Skeletal muscle satellite cell (primary cell): ENCODE data around the gene ZNF521. TPM values are rescaled to one million over a fixed set of nuclear protein-coding genes. Genes with fewer than 3 reads are reported as not detected.

Source experiments
- H3K27me3 ChIP-seq: 2 replicates; pipeline ENCODE4 v1.7.0; 2013; ENCODE audit warnings: low read length; ENCODE audit not compliant: control insufficient read depth, insufficient read depth
- H3K36me3 ChIP-seq: 2 replicates; pipeline ENCODE4 v1.7.0; 2013; ENCODE audit warnings: mild to moderate bottlenecking, control low read depth, low read length; ENCODE audit not compliant: insufficient read depth
- H3K4me1 ChIP-seq: 2 replicates; pipeline ENCODE4 v1.7.0; 2013; ENCODE audit warnings: low read length; ENCODE audit not compliant: control insufficient read depth, insufficient read depth
- H3K4me2 ChIP-seq: 2 replicates; pipeline ENCODE4 v1.7.0; 2013; ENCODE audit warnings: mild to moderate bottlenecking, low read length
- H3K4me3 ChIP-seq: 2 replicates; pipeline ENCODE4 v1.7.0; 2013; ENCODE audit warnings: low read length
- H3K9ac ChIP-seq: 2 replicates; pipeline ENCODE4 v1.7.0; 2013; ENCODE audit warnings: mild to moderate bottlenecking, low read depth, low read length, moderate library complexity
- H3K9me3 ChIP-seq: replicated peaks from 2 replicates; pipeline ENCODE4 v1.7.0; 2013; ENCODE audit warnings: mild to moderate bottlenecking, control low read depth, low read length
- total RNA-seq: library from RNA; depleted of rRNA; stranded (reverse); fragments of >200 nt; gene quantifications from 2 replicates; pipeline ENCODE4 v1.2.3, GENCODE V29; 2012; rRNA removed

ZNF521 gene
- total RNA-seq: 16.2 and 19.3 TPM in 2 replicates

DNA sequence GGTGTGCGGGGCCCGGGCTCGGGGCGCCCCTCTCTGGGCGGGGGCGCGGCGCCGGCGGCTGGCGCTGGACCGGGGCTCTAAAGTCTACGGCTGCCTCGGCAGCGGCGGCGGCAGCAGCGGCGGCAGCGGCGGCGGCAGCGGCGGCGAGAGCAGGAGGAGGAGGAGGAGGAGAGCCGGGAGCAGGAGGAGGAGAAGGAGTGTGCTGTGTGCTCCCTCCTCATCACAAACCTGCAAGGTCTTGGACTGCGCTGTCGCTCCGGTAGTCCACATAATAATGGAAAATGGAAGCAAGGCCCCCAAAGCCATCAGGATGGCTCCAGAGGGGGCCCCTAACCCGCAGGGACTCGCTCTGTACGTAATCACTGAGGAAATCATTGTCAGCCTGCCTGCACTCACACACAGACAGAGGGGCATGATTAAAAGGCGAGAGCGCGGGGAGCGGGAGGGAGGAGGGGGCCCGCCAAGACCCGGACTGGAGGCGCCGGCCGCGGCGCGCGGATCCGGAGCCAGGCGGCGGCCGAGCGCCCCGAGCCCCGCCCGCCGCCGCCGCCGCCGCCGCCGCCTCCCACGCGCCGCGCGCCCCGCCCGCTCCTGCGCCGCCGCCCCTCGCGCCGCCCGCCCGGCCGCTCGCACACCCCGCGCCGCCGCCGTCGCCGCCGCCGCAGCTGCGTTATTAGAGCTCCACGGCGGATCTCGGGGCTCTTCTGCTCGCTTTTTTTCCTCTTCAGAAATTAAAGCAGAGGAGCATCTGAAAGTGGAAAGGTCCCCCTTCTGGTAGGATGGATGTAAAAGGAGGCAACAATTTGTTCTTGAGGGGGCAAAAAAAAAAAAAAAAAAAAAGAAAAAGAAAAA is at the start of gene ZNF521:
Gene ZNF521 (minus strand): TSS at position 390 of the 852 bp plus-strand sequence. CDS start 1,220 bp downstream, outside the sequence.
- Histone ChIP-seq H3K27me3 (peaks cover 14% of the 10 kb centered on the region), H3K4me3 (peak within 1 kb of the TSS; percentile 94), H3K36me3 (no peaks in the 10 kb centered on the region), H3K4me2 (peak within 1 kb of the TSS; percentile 95), H3K9me3 (no peaks in the 10 kb centered on the region), H3K4me1 (no peaks in the 10 kb centered on the region), H3K9ac (peak within 1 kb of the TSS; percentile 90)

DNA sequence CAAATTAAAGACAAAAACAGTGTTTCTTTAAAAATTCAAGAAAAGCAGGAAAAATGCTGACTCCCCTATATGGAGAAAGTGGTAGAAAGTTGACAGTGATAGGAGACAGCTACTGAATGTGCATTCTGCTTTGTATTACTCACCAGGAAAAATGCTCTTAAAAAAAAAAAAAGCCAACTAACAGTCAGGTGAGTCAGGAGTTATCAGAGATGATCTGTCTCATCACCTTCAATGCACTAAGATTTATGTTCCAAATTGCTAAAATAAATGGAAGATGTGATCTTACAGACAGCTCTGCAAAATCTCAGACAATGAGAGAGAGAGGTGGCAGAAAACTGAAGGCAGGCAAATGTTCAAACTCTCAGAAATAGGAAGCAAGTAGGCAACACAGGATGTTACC is 47.6 kb upstream of the ZNF521 start:
- Histone ChIP-seq H3K4me1 (no peaks in the 10 kb centered on the region), H3K27me3 (no peaks in the 10 kb centered on the region), H3K9me3 (no peaks in the 10 kb centered on the region), H3K4me2 (no peak overlapping the region), H3K36me3 (no peaks in the 10 kb centered on the region), H3K4me3 (no peak overlapping the region), H3K9ac (no peak overlapping the region)

DNA sequence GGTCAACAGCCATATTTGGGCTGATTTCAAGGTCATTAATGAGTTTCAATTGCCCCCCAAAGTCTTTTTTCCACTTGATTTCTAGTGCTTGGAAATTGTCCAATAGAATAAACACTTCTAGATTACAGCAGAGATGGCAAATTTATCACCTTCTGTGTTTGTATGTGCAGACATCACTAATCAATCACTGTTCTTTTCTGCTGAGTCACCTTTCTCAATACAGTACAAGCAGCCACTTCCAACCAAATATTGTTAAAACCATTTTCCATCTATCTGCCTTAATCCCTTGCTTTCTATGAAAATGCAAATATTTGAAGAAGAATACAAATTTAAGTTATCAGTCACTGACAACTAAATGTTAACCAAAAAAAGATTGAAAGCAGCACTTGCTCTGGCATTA is 40.2 kb upstream of the ZNF521 start:
- no peaks in the 10 kb centered on the region for H3K4me1 ChIP-seq
- H3K9ac ChIP-seq: no peak overlapping the region
- peaks cover 9% of the 10 kb centered on the region for H3K27me3 ChIP-seq
- no peak overlapping the region for H3K4me3 ChIP-seq
- H3K36me3 ChIP-seq: no peaks in the 10 kb centered on the region
- H3K9me3 ChIP-seq: no peaks in the 10 kb centered on the region
- H3K4me2 ChIP-seq: no peak overlapping the region

DNA sequence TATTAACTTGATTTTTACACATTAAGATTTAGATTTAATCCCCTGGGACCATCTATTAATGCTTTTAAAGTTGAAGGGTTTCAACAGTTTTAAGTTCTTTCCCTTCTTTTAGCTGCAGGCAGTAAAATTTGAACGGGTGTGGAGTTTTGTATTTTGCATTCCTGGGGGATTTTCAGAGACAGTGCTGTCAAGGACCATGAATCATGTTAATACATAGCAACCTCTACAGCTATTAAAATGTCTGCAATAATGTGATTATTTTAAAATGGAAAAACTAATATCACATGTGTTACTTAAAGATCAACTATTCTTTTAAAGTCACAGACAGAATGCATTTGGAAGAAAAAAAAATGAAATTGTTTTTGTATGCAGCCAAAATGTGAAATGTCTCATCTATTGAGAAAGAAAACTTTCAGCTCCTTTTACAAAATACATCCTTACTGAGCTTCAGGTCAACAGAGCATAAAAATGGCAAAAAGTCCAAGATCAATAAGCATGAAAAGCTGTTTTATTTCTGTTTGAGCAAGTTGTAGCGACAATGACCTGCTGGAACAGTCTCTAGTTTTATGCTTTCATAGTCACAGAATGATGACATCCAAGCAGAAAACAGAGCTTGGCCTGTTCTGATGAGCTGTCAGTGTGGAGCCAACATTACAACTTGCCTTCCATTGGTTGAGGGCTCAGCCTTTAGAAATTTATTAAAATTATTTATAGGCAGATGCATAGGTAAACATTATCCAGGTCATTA is 21.6 kb upstream of the ZNF521 start:
- Histone ChIP-seq H3K4me2 (no peak overlapping the region), H3K4me3 (no peak overlapping the region)

DNA sequence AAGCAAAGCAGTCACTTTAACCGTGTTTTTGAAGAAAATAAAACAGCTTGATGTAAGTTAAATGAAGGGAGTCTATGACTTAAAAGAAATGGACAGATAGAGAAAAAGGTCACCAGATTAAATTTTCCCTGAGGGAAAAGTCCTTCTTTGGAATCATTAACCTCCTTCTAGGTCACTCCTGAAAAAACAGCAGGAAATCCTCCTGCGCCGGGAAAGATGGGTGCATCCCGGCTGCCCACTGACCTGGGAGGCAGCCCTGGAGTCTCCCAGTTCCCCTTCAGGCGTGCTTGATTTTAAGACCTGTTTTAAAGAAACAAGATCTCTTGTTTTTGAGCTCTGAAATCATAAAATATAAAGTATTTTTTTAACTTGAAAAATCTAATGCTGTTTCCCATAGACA is 18.4 kb upstream of the ZNF521 start:
- H3K36me3 ChIP-seq: no peaks in the 10 kb centered on the region
- H3K9ac ChIP-seq: no peak overlapping the region
- no peaks in the 10 kb centered on the region for H3K4me1 ChIP-seq
- H3K4me3 ChIP-seq: no peak overlapping the region
- H3K9me3 ChIP-seq: no peaks in the 10 kb centered on the region
- no peaks in the 10 kb centered on the region for H3K27me3 ChIP-seq
- H3K4me2 ChIP-seq: no peak overlapping the region

More for the DNA sequence above, 21.6 kb upstream of the ZNF521 start:
- Histone ChIP-seq H3K36me3 (no peaks in the 10 kb centered on the region), H3K4me1 (no peaks in the 10 kb centered on the region), H3K27me3 (no peaks in the 10 kb centered on the region), H3K9me3 (no peaks in the 10 kb centered on the region), H3K9ac (no peak overlapping the region)

DNA sequence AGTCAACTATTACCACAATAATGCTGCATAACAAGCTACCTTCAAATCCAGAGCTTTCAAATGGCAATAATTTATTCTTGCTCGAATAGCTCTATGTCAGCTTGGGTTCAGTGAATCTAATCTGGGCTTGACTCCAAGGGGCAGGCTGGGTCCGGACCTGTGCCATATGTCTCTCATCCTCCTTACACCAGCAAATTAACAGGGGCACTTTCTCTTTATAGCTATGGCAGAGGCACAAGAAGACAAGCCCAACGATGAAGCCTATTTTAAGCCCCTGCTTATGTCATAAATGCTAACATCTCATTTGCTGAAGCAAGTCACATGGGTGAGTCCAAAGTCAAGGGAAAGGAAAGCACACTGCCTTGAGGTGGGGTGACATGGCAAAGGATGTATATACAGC is 13.3 kb upstream of the ZNF521 start:
- Histone ChIP-seq H3K36me3 (no peaks in the 10 kb centered on the region), H3K4me1 (no peaks in the 10 kb centered on the region), H3K9ac (no peak overlapping the region), H3K4me2 (no peak overlapping the region), H3K9me3 (no peaks in the 10 kb centered on the region), H3K4me3 (no peak overlapping the region), H3K27me3 (no peaks in the 10 kb centered on the region)

DNA sequence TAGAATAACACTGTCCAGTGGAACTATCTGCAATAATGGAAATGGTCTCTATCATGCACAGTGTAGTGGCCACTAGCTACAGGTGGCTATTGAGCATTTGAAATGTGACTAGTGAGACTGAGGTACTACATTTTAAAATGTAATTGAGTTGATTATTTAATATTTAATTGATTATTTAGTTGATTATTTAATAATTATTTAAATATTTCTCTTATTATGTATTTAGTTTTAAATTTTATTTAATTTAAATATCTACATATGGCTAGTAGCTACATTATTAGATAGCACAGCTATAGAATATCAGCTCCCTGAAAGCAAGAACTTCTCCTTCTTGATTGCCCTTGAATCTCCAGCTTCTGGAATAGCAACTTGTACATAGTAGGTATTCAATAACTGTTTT is 12.8 kb upstream of the ZNF521 start:
- H3K9me3 ChIP-seq: no peaks in the 10 kb centered on the region
- no peak overlapping the region for H3K9ac ChIP-seq
- H3K27me3 ChIP-seq: no peaks in the 10 kb centered on the region
- H3K4me2 ChIP-seq: no peak overlapping the region
- no peaks in the 10 kb centered on the region for H3K4me1 ChIP-seq
- H3K36me3 ChIP-seq: no peaks in the 10 kb centered on the region
- H3K4me3 ChIP-seq: no peak overlapping the region

DNA sequence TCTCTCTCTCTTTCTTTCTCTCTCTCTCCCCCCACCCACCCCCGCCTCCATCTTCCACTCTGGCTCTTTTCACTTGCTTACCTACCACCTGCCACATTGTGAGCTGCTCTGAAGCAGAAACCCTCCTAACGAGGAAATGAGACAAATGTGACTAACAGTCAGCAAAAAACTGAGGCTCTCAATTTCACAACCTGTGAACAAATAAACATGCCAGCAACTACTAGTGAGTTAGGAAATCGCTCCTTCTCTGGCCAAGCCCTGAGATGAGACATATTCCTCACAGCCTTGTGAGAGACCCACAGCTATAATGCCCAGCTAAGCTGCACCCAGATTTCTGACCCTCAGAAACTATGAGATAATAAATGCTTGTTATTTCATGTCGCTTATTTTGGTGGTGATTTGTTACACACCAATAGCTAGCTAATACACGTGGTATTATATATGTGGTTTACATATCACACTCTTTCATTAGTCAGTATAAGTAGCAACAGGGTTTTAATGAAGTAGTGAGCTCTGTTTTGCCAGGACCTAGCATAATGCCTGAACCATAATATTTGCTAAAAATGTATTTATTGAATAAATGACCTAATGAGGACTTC is 8.4 kb upstream of the ZNF521 start:
- Histone ChIP-seq H3K27me3 (no peaks in the 10 kb centered on the region), H3K4me3 (no peak overlapping the region), H3K36me3 (no peaks in the 10 kb centered on the region), H3K4me1 (no peaks in the 10 kb centered on the region), H3K4me2 (no peak overlapping the region), H3K9ac (no peak overlapping the region), H3K9me3 (no peaks in the 10 kb centered on the region)

DNA sequence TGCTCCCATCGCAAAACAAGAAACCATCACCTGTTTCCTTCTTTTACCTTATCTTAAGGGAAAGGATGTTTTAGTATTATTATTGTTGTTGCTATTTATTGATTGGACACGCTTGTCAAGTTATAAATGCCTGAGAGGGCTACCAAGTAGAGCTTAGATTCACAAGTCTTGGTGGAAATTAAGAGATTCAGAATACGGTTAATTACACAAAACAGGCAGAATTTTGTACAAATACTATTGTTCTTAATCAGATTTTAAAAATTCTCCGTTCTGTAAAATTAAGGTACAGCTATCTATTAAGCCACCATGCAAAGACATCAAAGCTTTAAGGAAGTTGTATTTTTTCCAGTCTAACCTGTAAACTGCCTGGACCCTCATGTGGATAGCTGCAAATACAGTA is 1.1 kb upstream of the ZNF521 start:
- no peaks in the 10 kb centered on the region for H3K36me3 ChIP-seq
- no peak overlapping the region for H3K9ac ChIP-seq
- H3K9me3 ChIP-seq: no peaks in the 10 kb centered on the region
- no peaks in the 10 kb centered on the region for H3K4me1 ChIP-seq
- H3K27me3 ChIP-seq: peaks cover 12% of the 10 kb centered on the region
- peak overlapping the region; percentile 80 for H3K4me2 ChIP-seq
- peak overlapping the region; percentile 65 for H3K4me3 ChIP-seq

DNA sequence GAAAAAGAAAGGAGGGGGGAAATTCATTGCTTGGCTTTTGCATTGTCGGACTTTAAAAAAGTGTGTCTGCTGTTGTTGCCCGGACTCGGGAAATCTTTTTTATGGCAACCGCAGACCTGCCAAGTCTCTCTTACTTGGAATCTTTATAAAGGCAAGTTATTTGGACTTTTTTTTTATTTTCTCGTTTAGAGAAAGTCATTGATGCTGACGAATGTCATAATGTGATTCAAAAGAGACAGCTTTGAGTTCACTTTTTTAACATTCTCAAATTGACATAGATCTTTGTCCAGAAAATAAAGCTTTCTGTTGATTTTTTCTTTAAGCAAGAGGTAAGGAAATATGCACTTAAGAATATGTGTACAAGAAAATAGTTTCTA is 651 bp upstream of the ZNF521 start:
- Histone ChIP-seq H3K9me3 (no peaks in the 10 kb centered on the region), H3K27me3 (peaks cover 14% of the 10 kb centered on the region), H3K36me3 (no peaks in the 10 kb centered on the region), H3K9ac (peak overlapping the region; percentile 74), H3K4me2 (peak overlapping the region; percentile 80), H3K4me1 (no peaks in the 10 kb centered on the region), H3K4me3 (peak overlapping the region; percentile 65)

DNA sequence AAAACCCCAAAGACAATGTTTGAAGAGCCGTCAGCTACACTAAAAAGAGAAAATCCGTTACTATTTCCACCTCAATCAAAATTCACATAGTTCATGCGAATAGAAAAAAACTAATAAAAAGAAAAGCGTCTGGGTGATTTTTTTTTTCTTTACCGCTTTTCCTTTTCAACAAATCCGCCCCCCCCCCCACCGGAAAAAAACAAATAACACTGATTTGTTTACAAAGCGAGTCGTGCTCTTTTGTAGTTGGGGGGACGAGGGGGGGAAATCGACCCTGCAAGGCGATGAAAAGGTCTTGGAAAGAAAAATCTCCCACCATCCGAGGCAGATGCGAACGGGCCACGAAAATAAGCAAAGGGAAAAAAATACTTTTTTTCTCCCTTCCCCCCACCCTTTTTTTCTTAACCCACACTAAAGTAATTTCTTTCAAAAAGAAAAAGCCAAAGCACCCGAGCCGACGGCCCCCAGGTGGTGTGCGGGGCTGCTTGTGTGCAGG is 638 bp downstream of the ZNF521 start:
- no peaks in the 10 kb centered on the region for H3K36me3 ChIP-seq
- peak overlapping the region; percentile 95 for H3K4me2 ChIP-seq
- peak overlapping the region; percentile 90 for H3K9ac ChIP-seq
- H3K4me1 ChIP-seq: no peaks in the 10 kb centered on the region
- no peaks in the 10 kb centered on the region for H3K9me3 ChIP-seq
- H3K4me3 ChIP-seq: peak overlapping the region; percentile 94
- H3K27me3 ChIP-seq: peaks cover 14% of the 10 kb centered on the region
